RWPE2 (cell line): ENCODE results near the gene TMTC1.

ENCODE experiments used
- ATAC-seq: fragments of 200-7000 bp; cut with Tn5 transposase; 3 replicates; pipeline ENCODE4 v1.9.1; 2021; ENCODE audit warnings: low read depth
- DNase-seq: peaks from one replicate; pipeline ENCODE4 v3.0.0-alpha.2; 2020; ENCODE audit warnings: low spot score
- H3K27ac ChIP-seq: fragments of 450-650 bp; 2 replicates; pipeline ENCODE4 v1.5.1; 2017; ENCODE audit warnings: mild to moderate bottlenecking; ENCODE audit not compliant: poor library complexity, severe bottlenecking
- H3K27me3 ChIP-seq: fragments of 250-450 bp; sonication (Bioruptor Pico); 2 replicates; pipeline ENCODE4 v1.5.1; 2021; ENCODE audit warnings: mild to moderate bottlenecking, moderate library complexity; ENCODE audit not compliant: insufficient read depth, poor library complexity, severe bottlenecking
- H3K36me3 ChIP-seq: fragments of 250-450 bp; sonication (Bioruptor Pico); 2 replicates; pipeline ENCODE4 v1.5.1; 2020; ENCODE audit warnings: low read depth, mild to moderate bottlenecking, moderate library complexity
- H3K4me1 ChIP-seq: fragments of 250-450 bp; sonication (Bioruptor Pico); 2 replicates; pipeline ENCODE4 v1.5.1; 2021; ENCODE audit warnings: mild to moderate bottlenecking, moderate library complexity; ENCODE audit not compliant: insufficient read depth, poor library complexity, severe bottlenecking
- H3K4me3 ChIP-seq: fragments of 250-450 bp; sonication (Bioruptor Pico); 2 replicates; pipeline ENCODE4 v1.5.1; 2021; ENCODE audit warnings: mild to moderate bottlenecking, moderate library complexity; ENCODE audit not compliant: severe bottlenecking
- H3K9me3 ChIP-seq: fragments of 250-450 bp; sonication (Bioruptor Pico); 2 replicates; pipeline ENCODE4 v1.5.1; 2021; ENCODE audit warnings: mild to moderate bottlenecking, moderate library complexity; ENCODE audit not compliant: severe bottlenecking
- TF ChIP-seq, protein P1 (sequence below): fragments of 450-650 bp; IDR thresholded peaks from one replicate; pipeline ENCODE4 v1.5.1; 2017; ENCODE audit warnings: mild to moderate bottlenecking, moderate library complexity; ENCODE audit not compliant: poor library complexity, severe bottlenecking

TMTC1 gene

DNA sequence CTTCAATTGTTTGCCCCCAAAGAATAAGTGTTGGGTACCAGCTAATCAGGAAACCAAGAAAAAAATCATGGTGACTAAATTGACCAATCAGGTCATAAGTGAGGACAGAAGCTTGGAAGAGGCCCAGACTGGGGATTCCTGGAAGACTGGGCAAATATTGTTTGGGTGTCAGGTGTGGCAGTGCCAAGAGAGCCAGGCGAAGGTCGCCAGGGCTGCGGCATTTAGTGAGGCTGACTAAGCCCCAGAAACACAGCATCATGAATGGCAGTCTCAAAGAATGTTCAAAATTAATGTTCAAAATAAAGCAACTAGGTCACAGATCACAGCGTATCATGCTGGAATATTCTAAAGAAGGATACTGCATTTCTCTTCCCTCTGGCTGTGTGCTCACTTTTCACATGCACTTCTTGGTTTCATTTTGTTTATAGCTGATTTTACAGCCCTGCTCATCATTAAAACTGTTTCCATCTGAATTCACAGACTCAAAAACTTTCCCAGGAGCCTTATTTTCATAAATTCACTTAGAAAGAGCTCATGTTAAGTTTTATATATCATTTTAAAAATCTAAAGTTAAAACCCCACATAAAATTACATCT, 201.0 kb downstream of the TMTC1 start:
- Histone ChIP-seq H3K36me3 (no peaks in the 10 kb centered on the region), H3K27me3 (no peaks in the 10 kb centered on the region), H3K4me1 (no peaks in the 10 kb centered on the region), H3K27ac (no peak overlapping the region), H3K4me3 (no peak overlapping the region), H3K9me3 (no peaks in the 10 kb centered on the region)
- TF ChIP-seq, protein P1, sequence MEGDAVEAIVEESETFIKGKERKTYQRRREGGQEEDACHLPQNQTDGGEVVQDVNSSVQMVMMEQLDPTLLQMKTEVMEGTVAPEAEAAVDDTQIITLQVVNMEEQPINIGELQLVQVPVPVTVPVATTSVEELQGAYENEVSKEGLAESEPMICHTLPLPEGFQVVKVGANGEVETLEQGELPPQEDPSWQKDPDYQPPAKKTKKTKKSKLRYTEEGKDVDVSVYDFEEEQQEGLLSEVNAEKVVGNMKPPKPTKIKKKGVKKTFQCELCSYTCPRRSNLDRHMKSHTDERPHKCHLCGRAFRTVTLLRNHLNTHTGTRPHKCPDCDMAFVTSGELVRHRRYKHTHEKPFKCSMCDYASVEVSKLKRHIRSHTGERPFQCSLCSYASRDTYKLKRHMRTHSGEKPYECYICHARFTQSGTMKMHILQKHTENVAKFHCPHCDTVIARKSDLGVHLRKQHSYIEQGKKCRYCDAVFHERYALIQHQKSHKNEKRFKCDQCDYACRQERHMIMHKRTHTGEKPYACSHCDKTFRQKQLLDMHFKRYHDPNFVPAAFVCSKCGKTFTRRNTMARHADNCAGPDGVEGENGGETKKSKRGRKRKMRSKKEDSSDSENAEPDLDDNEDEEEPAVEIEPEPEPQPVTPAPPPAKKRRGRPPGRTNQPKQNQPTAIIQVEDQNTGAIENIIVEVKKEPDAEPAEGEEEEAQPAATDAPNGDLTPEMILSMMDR, result no peak
- no peak for ATAC-seq
- no peak for DNase-seq

- Histone ChIP-seq H3K36me3 (no peaks in the 10 kb centered on the region), H3K4me3 (no peak overlapping the region), H3K4me1 (no peaks in the 10 kb centered on the region), H3K27ac (no peak overlapping the region), H3K27me3 (no peaks in the 10 kb centered on the region), H3K9me3 (no peaks in the 10 kb centered on the region)
- DNase-seq (no peak), ATAC-seq (no peak)
- TF ChIP-seq, protein P1, result no peak
These were observed 201.6 kb downstream of the TMTC1 start for GRCh38 chr12:29582146-29582545.

GRCh38 chr12:29581631-29582030, 202.1 kb downstream of the TMTC1 start:
- ATAC-seq, result no peak
- no peaks in the 10 kb centered on the region for H3K4me1 ChIP-seq
- TF ChIP-seq, protein P1, result no peak
- no peaks in the 10 kb centered on the region for H3K9me3 ChIP-seq
- no peak overlapping the region for H3K27ac ChIP-seq
- no peak for DNase-seq
- no peaks in the 10 kb centered on the region for H3K36me3 ChIP-seq
- no peaks in the 10 kb centered on the region for H3K27me3 ChIP-seq
- H3K4me3 ChIP-seq, result no peak overlapping the region

DNA sequence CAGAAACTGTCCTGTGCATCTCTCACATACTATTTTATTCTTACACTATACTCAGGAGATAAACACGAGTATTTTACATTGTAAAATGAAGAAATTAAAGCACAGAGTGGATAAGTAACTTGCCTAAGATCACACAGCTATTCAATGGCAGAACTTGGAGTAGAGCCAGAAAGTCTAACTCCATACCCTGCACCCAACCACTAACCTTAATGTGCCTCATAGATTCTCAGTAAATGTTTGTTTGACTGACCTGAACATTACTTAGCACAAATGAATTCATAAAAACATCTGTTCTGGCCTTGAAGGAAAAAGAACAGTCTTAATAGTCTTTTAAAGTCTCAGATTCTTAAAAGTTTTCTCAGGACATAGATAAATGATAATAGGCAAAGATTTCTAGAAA, 202.8 kb downstream of the TMTC1 start:
- no peaks in the 10 kb centered on the region for H3K9me3 ChIP-seq
- no peak for ATAC-seq
- H3K36me3 ChIP-seq, result no peaks in the 10 kb centered on the region
- TF ChIP-seq, protein P1, result no peak
- H3K4me3 ChIP-seq, result no peak overlapping the region
- no peaks in the 10 kb centered on the region for H3K4me1 ChIP-seq
- no peak for DNase-seq
- no peak overlapping the region for H3K27ac ChIP-seq
- H3K27me3 ChIP-seq, result no peaks in the 10 kb centered on the region

GRCh38 chr12:29578731-29579130, 205.0 kb downstream of the TMTC1 start:
- Histone ChIP-seq H3K36me3 (no peaks in the 10 kb centered on the region), H3K27ac (no peak overlapping the region), H3K4me1 (no peaks in the 10 kb centered on the region), H3K27me3 (no peaks in the 10 kb centered on the region), H3K9me3 (no peaks in the 10 kb centered on the region), H3K4me3 (no peak overlapping the region)
- TF ChIP-seq, protein P1, result no peak
- DNase-seq (no peak), ATAC-seq (no peak)
